IMR-90 (cell line): ENCODE measurements around the gene WDR91. TPM values are rescaled to one million over a fixed set of nuclear protein-coding genes. Genes with fewer than 3 reads are reported as not detected.

Source experiments
- ATAC-seq: fragments of 200-7000 bp; cut with Tn5 transposase; 2 replicates; pipeline ENCODE4 v1.9.1; 2020; ENCODE audit warnings: low read depth, mild to moderate bottlenecking, moderate library complexity
- BruUV-seq: library from RNA; stranded (reverse); fragments of 400-500 nt; replicated peaks from 2 replicates; lab custom pipeline; 2021; lab: Mats Ljungman, UMichigan
- CTCF ChIA-PET: fragments of 300-600 bp; formaldehyde crosslinking; extraction: SDS; loops from one replicate; lab custom pipeline; 2021; ENCODE audit warnings: antibody characterized with exemption; lab: Yijun Ruan, JAX
- POLR2A ChIA-PET: fragments of 300-600 bp; sonication (Branson Sonifier 250); formaldehyde crosslinking; loops from one replicate; lab custom pipeline; 2022; ENCODE audit warnings: antibody characterized with exemption; ENCODE audit not compliant: unreplicated experiment; lab: Charles Lee
- DNase-seq: peaks from one replicate; pipeline ENCODE4 v3.0.0; 2013
- H2AFZ ChIP-seq: replicated peaks from 2 replicates; pipeline ENCODE3; 2013; ENCODE audit warnings: low read length, mild to moderate bottlenecking; ENCODE audit not compliant: poor library complexity
- H2AK5ac ChIP-seq: 2 replicates; pipeline ENCODE4 v1.6.1; 2013; ENCODE audit warnings: low read depth, low read length, inconsistent platforms
- H2AK9ac ChIP-seq: replicated peaks from 2 replicates; pipeline ENCODE3; 2013; ENCODE audit warnings: mild to moderate bottlenecking, low read depth, low read length, moderate library complexity; ENCODE audit not compliant: poor library complexity
- H2BK120ac ChIP-seq: 2 replicates; pipeline ENCODE4 v1.6.1; 2013; ENCODE audit warnings: low read depth, low read length, inconsistent platforms
- H2BK15ac ChIP-seq: 3 replicates; pipeline ENCODE4 v1.6.1; 2013; ENCODE audit warnings: low read depth, low read length, inconsistent platforms
- H2BK20ac ChIP-seq: 2 replicates; pipeline ENCODE4 v1.6.1; 2013; ENCODE audit warnings: low read depth, mild to moderate bottlenecking, inconsistent platforms, low read length, moderate library complexity
- H2BK5ac ChIP-seq: 2 replicates; pipeline ENCODE4 v1.6.1; 2013; ENCODE audit warnings: mild to moderate bottlenecking, low read depth, low read length, inconsistent platforms; ENCODE audit not compliant: poor library complexity, severe bottlenecking
- H3K14ac ChIP-seq: replicated peaks from 2 replicates; pipeline ENCODE4 v1.6.1; 2013; ENCODE audit warnings: low read depth, low read length, inconsistent platforms
- H3K18ac ChIP-seq: 2 replicates; pipeline ENCODE4 v1.6.1; 2013; ENCODE audit warnings: low read depth, low read length, control low read depth
- H3K23ac ChIP-seq: 2 replicates; pipeline ENCODE4 v1.6.1; 2013; ENCODE audit warnings: low read depth, low read length, inconsistent platforms
- H3K27ac ChIP-seq: 2 replicates; pipeline ENCODE4 v1.5.1; 2013; ENCODE audit warnings: mild to moderate bottlenecking, control low read depth, low read length; ENCODE audit not compliant: insufficient read depth
- H3K27me3 ChIP-seq: 2 replicates; pipeline ENCODE4 v1.6.1; 2013; ENCODE audit warnings: low read length; ENCODE audit not compliant: control insufficient read depth, insufficient read depth
- H3K36me3 ChIP-seq: 2 replicates; pipeline ENCODE4 v1.6.1; 2013; ENCODE audit warnings: low read length, mixed read lengths; ENCODE audit not compliant: control insufficient read depth, insufficient read depth
- H3K4ac ChIP-seq: 2 replicates; pipeline ENCODE4 v1.6.1; 2013; ENCODE audit warnings: low read depth, low read length, inconsistent platforms
- H3K4me1 ChIP-seq: 2 replicates; pipeline ENCODE4 v1.6.1; 2013; ENCODE audit warnings: low read length, mixed read lengths; ENCODE audit not compliant: control insufficient read depth, insufficient read depth
- H3K4me2 ChIP-seq: 2 replicates; pipeline ENCODE4 v1.6.1; 2013; ENCODE audit warnings: low read depth, mild to moderate bottlenecking, control low read depth, low read length, moderate library complexity
- H3K4me3 ChIP-seq: 2 replicates; pipeline ENCODE4 v1.5.1; 2013; ENCODE audit warnings: low read depth, mild to moderate bottlenecking, control low read depth, low read length, moderate library complexity; ENCODE audit not compliant: insufficient read depth
- H3K56ac ChIP-seq: 2 replicates; pipeline ENCODE4 v1.6.1; 2013; ENCODE audit warnings: low read length, inconsistent platforms; ENCODE audit not compliant: insufficient read depth; ENCODE audit errors: extremely low read depth
- H3K79me1 ChIP-seq, 2 experiments: 2 replicates each; pipeline ENCODE4 v1.6.1; 2013; ENCODE audit warnings: low read length in 2 of 2, inconsistent platforms in 1 of 2, low read depth in 1 of 2
- H3K9ac ChIP-seq: 2 replicates; pipeline ENCODE4 v1.6.1; 2013; ENCODE audit warnings: low read depth, low read length, control low read depth
- H3K9me1 ChIP-seq: 2 replicates; pipeline ENCODE4 v1.6.1; 2013; ENCODE audit warnings: low read length, inconsistent platforms; ENCODE audit not compliant: insufficient read depth
- H3K9me3 ChIP-seq: 2 replicates; pipeline ENCODE4 v1.6.1; 2013; ENCODE audit warnings: low read length; ENCODE audit not compliant: control insufficient read depth, insufficient read depth
- H4K20me1 ChIP-seq: 2 replicates; pipeline ENCODE4 v1.6.1; 2013; ENCODE audit warnings: low read length, inconsistent platforms; ENCODE audit not compliant: insufficient read depth
- H4K5ac ChIP-seq: 2 replicates; pipeline ENCODE4 v1.6.1; 2013; ENCODE audit warnings: mild to moderate bottlenecking, low read depth, low read length, control low read depth
- H4K8ac ChIP-seq, 2 experiments: 2 replicates each; pipeline ENCODE4 v1.6.1; 2013; ENCODE audit warnings: low read depth in 2 of 2, low read length in 2 of 2, control low read depth in 1 of 2, inconsistent platforms in 1 of 2
- H4K91ac ChIP-seq: 2 replicates; pipeline ENCODE4 v1.6.1; 2013; ENCODE audit warnings: low read depth, low read length, inconsistent platforms; ENCODE audit not compliant: insufficient read depth
- CEBPB ChIP-seq: IDR thresholded peaks from 2 replicates; pipeline ENCODE4 v1.6.1; 2012; ENCODE audit warnings: low read depth, low read length, improper control_type of control experiment
- CHD1 ChIP-seq: IDR thresholded peaks from 2 replicates; pipeline ENCODE4 v1.6.1; 2012; ENCODE audit warnings: low read depth, low read length, improper control_type of control experiment
- FOS ChIP-seq: fragments of 150-350 bp; IDR thresholded peaks from 2 replicates; pipeline ENCODE4 v1.6.1; 2016; ENCODE audit warnings: low read depth, low read length
- MAFK ChIP-seq: IDR thresholded peaks from 2 replicates; pipeline ENCODE4 v1.6.1; 2012; ENCODE audit warnings: low read depth, low read length, improper control_type of control experiment
- MAZ ChIP-seq: IDR thresholded peaks from 2 replicates; pipeline ENCODE4 v1.6.1; 2012; ENCODE audit warnings: low read depth, mild to moderate bottlenecking, low read length, improper control_type of control experiment, moderate library complexity, borderline replicate concordance
- MXI1 ChIP-seq: IDR thresholded peaks from 2 replicates; pipeline ENCODE4 v1.6.1; 2012; ENCODE audit warnings: low read depth, mild to moderate bottlenecking, low read length, moderate library complexity, borderline replicate concordance
- NFE2L2 ChIP-seq: fragments of 150-350 bp; IDR thresholded peaks from 2 replicates; pipeline ENCODE4 v1.6.1; 2016; ENCODE audit warnings: low read depth, mild to moderate bottlenecking, low read length
- POLR2A ChIP-seq: IDR thresholded peaks from 2 replicates; pipeline ENCODE4 v1.6.1; 2012; ENCODE audit warnings: mild to moderate bottlenecking, low read depth, low read length
- RAD21 ChIP-seq: IDR thresholded peaks from 2 replicates; pipeline ENCODE4 v1.6.1; 2012; ENCODE audit warnings: low read length, improper control_type of control experiment
- RCOR1 ChIP-seq: IDR thresholded peaks from 2 replicates; pipeline ENCODE4 v1.6.1; 2012; ENCODE audit warnings: mild to moderate bottlenecking, low read length, improper control_type of control experiment; ENCODE audit not compliant: insufficient replicate concordance
- RFX5 ChIP-seq: IDR thresholded peaks from 2 replicates; pipeline ENCODE4 v1.8.0; 2012; ENCODE audit warnings: low read depth, mild to moderate bottlenecking, low read length, moderate library complexity
- SMC3 ChIP-seq: fragments of 150-350 bp; IDR thresholded peaks from 2 replicates; pipeline ENCODE4 v1.6.1; 2016; ENCODE audit warnings: low read depth, mild to moderate bottlenecking, antibody characterized with exemption, low read length, moderate library complexity
- WGBS, 2 experiments: methylation state at CpG; one replicate each; pipeline versions ENCODE4 v1.1.5 to v1.1.7; 2013; ENCODE audit warnings: missing lambda C conversion rate in 2 of 2; ENCODE audit not compliant: insufficient read length in 1 of 2; ENCODE audit errors: extremely low coverage in 2 of 2; 5-methylcytosine and 5-hydroxymethylcytosine counted together
- dilution Hi-C: fragments of 300-500 bp; cut with HindIII; formaldehyde crosslinking; loops from one replicate; pipeline ENCODE4 v1.14.3; 2018; ENCODE audit warnings: low sequenced_read_pairs; ENCODE audit not compliant: unreplicated experiment
- in situ Hi-C: fragments of 300-500 bp; cut with MboI; formaldehyde crosslinking; loops from 3 replicates; pipeline ENCODE4 v1.14.3; 2019; ENCODE audit warnings: low sequenced_read_pairs, inconsistent platforms, mixed read lengths
- intact Hi-C: fragments of 100-400 bp; cut with micrococcal nuclease; formaldehyde crosslinking; loops from 2 replicates; pipeline ENCODE4 v1.10.0; 2022
- polyA plus RNA-seq, 3 experiments: library from polyadenylated mRNA; depleted of rRNA; stranded (reverse); fragments of >200 nt; gene quantifications; 2 replicates each; pipeline ENCODE4 v1.2.3, GENCODE V29; 2012; ENCODE audit warnings: low replicate concordance in 1 of 3
- total RNA-seq: library from RNA; depleted of rRNA; stranded (reverse); fragments of >200 nt; gene quantifications from 2 replicates; pipeline ENCODE4 v1.2.3, GENCODE V29; 2012
- TF ChIP-seq, protein P1 (sequence below): conservative IDR thresholded peaks from 2 replicates; pipeline ENCODE4 v1.5.1; 2012; ENCODE audit warnings: mild to moderate bottlenecking, low read depth, low read length, improper control_type of control experiment
- TF ChIP-seq, protein P2 (sequence below): fragments of 150-350 bp; IDR thresholded peaks from 2 replicates; pipeline ENCODE4 v1.6.1; 2016; ENCODE audit warnings: low read depth, mild to moderate bottlenecking, low read length, moderate library complexity, borderline replicate concordance

Gene WDR91
- total and polyA plus RNA-seq, 2 of the 4 experiments (the other 2 are of a cell fraction) = 5.2 to 10.3 TPM

DNA sequence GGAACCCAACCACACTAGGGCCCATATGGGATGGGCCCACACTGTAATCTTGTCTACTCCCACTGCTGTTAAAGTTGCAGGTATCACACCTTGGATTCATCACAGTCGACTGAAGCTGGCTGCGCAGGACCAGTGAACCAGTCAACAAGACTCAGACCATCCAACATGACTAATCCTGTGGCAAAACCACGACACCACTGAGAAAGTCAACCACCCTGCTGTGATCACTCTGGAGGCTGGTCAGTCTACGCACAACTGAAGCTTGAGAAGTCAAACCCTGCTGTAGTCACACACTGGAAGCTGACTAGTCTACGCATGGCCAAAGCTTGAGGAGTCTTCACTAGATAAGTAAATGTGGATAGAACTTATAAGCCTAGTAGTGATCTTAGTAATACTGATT is 31.2 kb downstream of the WDR91 start:
- ChIA-PET POLR2A (no interaction called here), CTCF (no interaction called here)
- Histone ChIP-seq H3K9me1 (no peaks in the 10 kb centered on the region; the same call in 1 of the 2 replicates), H3K79me1 (no peaks in the 10 kb centered on the region), H4K91ac (no peak overlapping the region), H2BK120ac (no peak overlapping the region), H2BK20ac (no peak overlapping the region), H2AK5ac (no peak overlapping the region), H2AK9ac (no peak overlapping the region), H2BK15ac (no peak overlapping the region), H4K20me1 (no peaks in the 10 kb centered on the region), H3K4me2 (no peak overlapping the region), H3K4me1 (no peaks in the 10 kb centered on the region), H3K27ac (no peak overlapping the region), H2BK5ac (no peak overlapping the region), H3K14ac (no peak overlapping the region), H3K27me3 (no peaks in the 10 kb centered on the region), H4K8ac (no peak overlapping the region), H3K9ac (no peak overlapping the region), H3K4ac (no peak overlapping the region), H3K4me3 (no peak overlapping the region), H3K9me3 (peaks cover 44% of the 10 kb centered on the region), H3K56ac (no peak overlapping the region), H3K36me3 (peaks cover 20% of the 10 kb centered on the region), H4K5ac (no peak overlapping the region), H3K18ac (no peak overlapping the region), H2AFZ (no peak overlapping the region), H3K23ac (no peak overlapping the region)
- dilution Hi-C loops (no loop called here), intact Hi-C loops (no loop called here), in situ Hi-C loops (no loop called here)
- BruUV-seq = no TSS peak
- WGBS, 2 experiments = no CpG with 5 or more reads among the region's 5 CpGs
- DNase-seq (no peak), ATAC-seq (no peak)
- TF ChIP-seq MXI1 = no peak
- TF ChIP-seq SMC3 = no peak
- TF ChIP-seq POLR2A = no peak
- no peak for TF ChIP-seq RFX5
- no peak for TF ChIP-seq CEBPB
- TF ChIP-seq, protein P1, sequence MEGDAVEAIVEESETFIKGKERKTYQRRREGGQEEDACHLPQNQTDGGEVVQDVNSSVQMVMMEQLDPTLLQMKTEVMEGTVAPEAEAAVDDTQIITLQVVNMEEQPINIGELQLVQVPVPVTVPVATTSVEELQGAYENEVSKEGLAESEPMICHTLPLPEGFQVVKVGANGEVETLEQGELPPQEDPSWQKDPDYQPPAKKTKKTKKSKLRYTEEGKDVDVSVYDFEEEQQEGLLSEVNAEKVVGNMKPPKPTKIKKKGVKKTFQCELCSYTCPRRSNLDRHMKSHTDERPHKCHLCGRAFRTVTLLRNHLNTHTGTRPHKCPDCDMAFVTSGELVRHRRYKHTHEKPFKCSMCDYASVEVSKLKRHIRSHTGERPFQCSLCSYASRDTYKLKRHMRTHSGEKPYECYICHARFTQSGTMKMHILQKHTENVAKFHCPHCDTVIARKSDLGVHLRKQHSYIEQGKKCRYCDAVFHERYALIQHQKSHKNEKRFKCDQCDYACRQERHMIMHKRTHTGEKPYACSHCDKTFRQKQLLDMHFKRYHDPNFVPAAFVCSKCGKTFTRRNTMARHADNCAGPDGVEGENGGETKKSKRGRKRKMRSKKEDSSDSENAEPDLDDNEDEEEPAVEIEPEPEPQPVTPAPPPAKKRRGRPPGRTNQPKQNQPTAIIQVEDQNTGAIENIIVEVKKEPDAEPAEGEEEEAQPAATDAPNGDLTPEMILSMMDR = no peak
- no peak for TF ChIP-seq NFE2L2
- TF ChIP-seq FOS = no peak
- no peak for TF ChIP-seq CHD1
- TF ChIP-seq, protein P2, sequence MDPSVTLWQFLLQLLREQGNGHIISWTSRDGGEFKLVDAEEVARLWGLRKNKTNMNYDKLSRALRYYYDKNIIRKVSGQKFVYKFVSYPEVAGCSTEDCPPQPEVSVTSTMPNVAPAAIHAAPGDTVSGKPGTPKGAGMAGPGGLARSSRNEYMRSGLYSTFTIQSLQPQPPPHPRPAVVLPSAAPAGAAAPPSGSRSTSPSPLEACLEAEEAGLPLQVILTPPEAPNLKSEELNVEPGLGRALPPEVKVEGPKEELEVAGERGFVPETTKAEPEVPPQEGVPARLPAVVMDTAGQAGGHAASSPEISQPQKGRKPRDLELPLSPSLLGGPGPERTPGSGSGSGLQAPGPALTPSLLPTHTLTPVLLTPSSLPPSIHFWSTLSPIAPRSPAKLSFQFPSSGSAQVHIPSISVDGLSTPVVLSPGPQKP = no peak
- TF ChIP-seq MAZ = no peak
- no peak for TF ChIP-seq RCOR1
- TF ChIP-seq RAD21 = no peak
- TF ChIP-seq MAFK = no peak
